Right atrium auricular region (tissue), 2 donors: Measurements from ENCODE around the gene ZBTB11. TPM values are rescaled to one million over a fixed set of nuclear protein-coding genes. Genes with fewer than 3 reads are reported as not detected.

Experiments used
- DNase-seq: peaks from one replicate; pipeline ENCODE4 v3.0.0-alpha.2; 2019; ENCODE audit warnings: low spot score
- H3K27ac ChIP-seq, 2 donors: fragments of 200-600 bp; sonication (generic); 1 replicate in 1 of 2; 2 replicates in 1 of 2; pipeline ENCODE4 v1.5.1; 2016 to 2019
- H3K27me3 ChIP-seq, 2 donors: fragments of 200-600 bp; sonication (generic); one replicate each; pipeline versions ENCODE4 v1.5.1 to v1.6.0; 2017 to 2019
- H3K36me3 ChIP-seq: fragments of 200-600 bp; sonication (generic); one replicate; pipeline ENCODE4 v1.5.1; 2016
- H3K4me1 ChIP-seq, 2 donors: fragments of 200-600 bp; sonication (generic); one replicate each; pipeline versions ENCODE4 v1.5.1 to v1.6.0; 2017 to 2019
- H3K4me3 ChIP-seq, 2 donors: fragments of 200-600 bp; sonication (generic); 1 replicate in 1 of 2; 2 replicates in 1 of 2; pipeline ENCODE4 v1.5.1; 2017 to 2019; ENCODE audit warnings: mild to moderate bottlenecking in 1 of 2, moderate library complexity in 1 of 2
- H3K9me3 ChIP-seq, 2 donors: fragments of 200-600 bp; sonication (generic); one replicate each; pipeline ENCODE4 v1.5.1; 2019
- CTCF ChIP-seq, 2 donors: fragments of 200-600 bp; sonication (generic); IDR thresholded peaks; one replicate each; pipeline ENCODE4 v1.5.1; 2019; ENCODE audit warnings: antibody characterized with exemption in 2 of 2
- total RNA-seq, 2 donors: library from RNA; depleted of rRNA; stranded (reverse); fragments of >200 nt; gene quantifications; one replicate each; pipeline ENCODE4 v1.1.0, GENCODE V29; 2016

Gene ZBTB11
- total RNA-seq, 2 donors from 2014 or later = 9.8 to 10.4 TPM

- H3K27ac ChIP-seq = no peak overlapping the region
Measured at GRCh38 chr3:101602731-101603130, 74.2 kb downstream of the ZBTB11 start.

More at GRCh38 chr3:101602731-101603130, 74.2 kb downstream of the ZBTB11 start:
- no peaks in the 10 kb centered on the region for H3K27me3 ChIP-seq
- no peaks in the 10 kb centered on the region for H3K36me3 ChIP-seq
- no peak overlapping the region for H3K4me3 ChIP-seq
- no peak for TF ChIP-seq CTCF (IDR thresholded peaks at IDR 0.05)
- H3K9me3 ChIP-seq = no peaks in the 10 kb centered on the region
- DNase-seq = no peak
- H3K4me1 ChIP-seq = no peaks in the 10 kb centered on the region

Other genes starting within 250 kb of the ZBTB11 start
- gene SENP7, start 163.9 kb downstream of the ZBTB11 start, total RNA-seq = 10 to 100 TPM in 1 of 2 donors, 1 to 10 TPM in 1; 6.1 to 10.1 TPM
- gene TRMT10C, start 115.3 kb downstream of the ZBTB11 start, total RNA-seq = 10 to 100 TPM; 21.5 to 22.8 TPM
- 10 to 100 TPM; 63.4 to 83.9 TPM for gene PCNP, start 103.0 kb downstream of the ZBTB11 start, total RNA-seq
- gene RPL24, start 9.6 kb upstream of the ZBTB11 start, total RNA-seq = 1,000 to 10,000 TPM; 1,059 to 1,395 TPM
- gene CEP97, start 47.5 kb upstream of the ZBTB11 start, total RNA-seq = 1 to 10 TPM; 6.5 to 7.0 TPM
- 10 to 100 TPM; 22.9 to 49.8 TPM for gene NXPE3, start 102.1 kb upstream of the ZBTB11 start, total RNA-seq
- gene NFKBIZ, start 172.4 kb upstream of the ZBTB11 start, total RNA-seq = 10 to 100 TPM; 26.6 to 28.7 TPM